HUES64 (cell line): ENCODE data around the gene PYHIN1.

Experiments
- H3K27ac ChIP-seq: 2 replicates; pipeline ENCODE4 v1.7.0; 2013; ENCODE audit warnings: low read depth, low read length, inconsistent platforms
- H3K27me3 ChIP-seq: 2 replicates; pipeline ENCODE4 v1.6.1; 2013; ENCODE audit warnings: mild to moderate bottlenecking, low read length; ENCODE audit not compliant: insufficient read depth
- H3K36me3 ChIP-seq: 2 replicates; pipeline ENCODE4 v1.6.1; 2013; ENCODE audit warnings: mild to moderate bottlenecking, low read length; ENCODE audit not compliant: insufficient read depth
- H3K4me1 ChIP-seq: 2 replicates; pipeline ENCODE4 v1.6.1; 2013; ENCODE audit warnings: mild to moderate bottlenecking, low read length, moderate library complexity; ENCODE audit not compliant: insufficient read depth
- H3K4me3 ChIP-seq: 2 replicates; pipeline ENCODE4 v1.5.1; 2013; ENCODE audit warnings: mild to moderate bottlenecking, low read length, moderate library complexity
- H3K9ac ChIP-seq: 2 replicates; pipeline ENCODE4 v1.6.1; 2013; ENCODE audit warnings: mild to moderate bottlenecking, low read depth, low read length
- H3K9me3 ChIP-seq: 2 replicates; pipeline ENCODE4 v1.6.1; 2013; ENCODE audit warnings: low read depth, low read length; ENCODE audit not compliant: insufficient read depth
- WGBS: fragments of 150-250, 120-280 bp; methylation state at CpG from one replicate; pipeline ENCODE4 v1.1.7; 2013; ENCODE audit warnings: missing lambda C conversion rate; 5-methylcytosine and 5-hydroxymethylcytosine counted together

Gene PYHIN1

GRCh38 chr1:158943059-158943458 is 11.7 kb downstream of the PYHIN1 start:
- Histone ChIP-seq H3K4me1 (no peaks in the 10 kb centered on the region), H3K36me3 (no peaks in the 10 kb centered on the region), H3K27ac (no peak overlapping the region), H3K9me3 (no peaks in the 10 kb centered on the region), H3K9ac (no peak overlapping the region), H3K4me3 (no peak overlapping the region), H3K27me3 (no peaks in the 10 kb centered on the region)
- WGBS = 94% methylated on average over 1 of the region's 1 CpG

GRCh38 chr1:158945061-158945460 is 13.7 kb downstream of the PYHIN1 start:
- no peak overlapping the region for H3K9ac ChIP-seq
- H3K9me3 ChIP-seq = no peaks in the 10 kb centered on the region
- H3K4me3 ChIP-seq = no peak overlapping the region
- no peaks in the 10 kb centered on the region for H3K4me1 ChIP-seq
- 86% methylated on average over 1 of the region's 2 CpGs for WGBS
- H3K27me3 ChIP-seq = no peaks in the 10 kb centered on the region
- no peaks in the 10 kb centered on the region for H3K36me3 ChIP-seq
- H3K27ac ChIP-seq = no peak overlapping the region

GRCh38 chr1:158946785-158947184 is 15.4 kb downstream of the PYHIN1 start:
- Histone ChIP-seq H3K36me3 (no peaks in the 10 kb centered on the region), H3K9me3 (no peaks in the 10 kb centered on the region), H3K27me3 (no peaks in the 10 kb centered on the region), H3K4me3 (no peak overlapping the region), H3K4me1 (no peaks in the 10 kb centered on the region), H3K9ac (no peak overlapping the region), H3K27ac (no peak overlapping the region)

DNA sequence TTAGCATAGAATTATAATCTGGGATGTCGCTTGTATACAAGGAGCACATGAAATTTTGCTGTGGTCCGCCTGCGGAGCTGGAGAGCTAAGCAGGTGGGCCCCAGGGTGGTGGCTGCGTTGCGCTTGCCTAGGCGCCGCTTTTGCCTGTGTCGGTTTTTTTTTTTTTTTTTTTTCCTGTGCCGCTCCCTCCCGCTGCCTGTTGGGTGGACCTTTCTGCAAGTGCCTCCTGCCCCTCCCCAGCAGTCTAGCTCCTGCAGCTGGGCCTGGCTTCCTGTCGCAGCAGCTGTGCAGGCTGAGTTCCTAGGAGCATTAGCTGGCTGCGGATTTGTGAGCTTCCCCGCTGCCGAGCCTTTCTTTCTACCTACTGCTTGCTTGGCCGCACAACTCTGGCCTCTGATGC is 20.6 kb downstream of the PYHIN1 start:
- Histone ChIP-seq H3K27ac (no peak overlapping the region), H3K9ac (no peak overlapping the region), H3K4me1 (no peaks in the 10 kb centered on the region), H3K27me3 (no peaks in the 10 kb centered on the region), H3K9me3 (peaks cover 9% of the 10 kb centered on the region), H3K36me3 (no peaks in the 10 kb centered on the region), H3K4me3 (no peak overlapping the region)
- 75% methylated on average over 15 of the region's 15 CpGs for WGBS

DNA sequence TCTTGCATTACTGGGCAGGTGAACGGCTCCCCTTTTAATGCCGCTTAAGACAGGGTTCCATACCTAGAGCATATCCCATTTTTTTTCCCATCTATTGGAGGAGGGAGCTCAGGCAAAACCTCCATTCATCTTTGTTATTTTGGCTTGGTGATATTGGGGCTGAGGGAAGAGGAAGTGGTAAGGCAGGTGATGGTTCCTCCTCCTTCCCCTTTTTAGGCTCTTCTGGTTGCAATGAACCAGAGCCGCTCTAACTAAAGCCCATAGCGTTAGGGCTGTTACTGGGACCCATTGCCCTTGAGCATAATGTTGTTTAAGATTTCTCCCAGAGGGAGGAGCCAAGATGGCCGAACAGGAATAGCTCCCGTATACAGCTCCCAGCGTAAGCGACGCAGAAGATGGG is 21.1 kb downstream of the PYHIN1 start:
- peaks cover 9% of the 10 kb centered on the region for H3K9me3 ChIP-seq
- no peak overlapping the region for H3K4me3 ChIP-seq
- H3K4me1 ChIP-seq = no peaks in the 10 kb centered on the region
- WGBS = 99% methylated on average over 8 of the region's 9 CpGs
- H3K27me3 ChIP-seq = no peaks in the 10 kb centered on the region
- H3K36me3 ChIP-seq = no peaks in the 10 kb centered on the region
- no peak overlapping the region for H3K9ac ChIP-seq
- no peak overlapping the region for H3K27ac ChIP-seq

DNA sequence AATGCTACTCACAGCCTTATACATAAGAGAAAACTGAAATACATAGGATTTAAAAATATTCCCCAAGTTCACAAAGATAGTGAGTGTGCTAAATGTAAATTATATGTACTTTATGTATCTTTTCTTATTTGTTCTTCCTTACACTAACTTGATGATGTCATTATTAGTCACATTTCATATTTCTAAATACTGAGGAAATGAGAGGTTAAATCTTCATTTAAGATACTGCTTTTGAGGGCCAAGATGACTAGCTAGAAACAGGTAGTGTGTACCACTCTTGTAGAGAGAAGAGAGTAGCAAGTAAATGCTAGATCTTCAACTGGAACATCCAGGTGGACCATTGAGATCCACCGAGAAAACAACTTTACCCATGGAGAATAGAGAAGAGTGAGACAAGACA is 29.8 kb downstream of the PYHIN1 start:
- Histone ChIP-seq H3K4me1 (no peaks in the 10 kb centered on the region), H3K27me3 (no peaks in the 10 kb centered on the region), H3K27ac (no peak overlapping the region), H3K4me3 (no peak overlapping the region), H3K9me3 (no peaks in the 10 kb centered on the region), H3K9ac (no peak overlapping the region), H3K36me3 (no peaks in the 10 kb centered on the region)
- 93% methylated on average over 1 of the region's 1 CpG for WGBS

DNA sequence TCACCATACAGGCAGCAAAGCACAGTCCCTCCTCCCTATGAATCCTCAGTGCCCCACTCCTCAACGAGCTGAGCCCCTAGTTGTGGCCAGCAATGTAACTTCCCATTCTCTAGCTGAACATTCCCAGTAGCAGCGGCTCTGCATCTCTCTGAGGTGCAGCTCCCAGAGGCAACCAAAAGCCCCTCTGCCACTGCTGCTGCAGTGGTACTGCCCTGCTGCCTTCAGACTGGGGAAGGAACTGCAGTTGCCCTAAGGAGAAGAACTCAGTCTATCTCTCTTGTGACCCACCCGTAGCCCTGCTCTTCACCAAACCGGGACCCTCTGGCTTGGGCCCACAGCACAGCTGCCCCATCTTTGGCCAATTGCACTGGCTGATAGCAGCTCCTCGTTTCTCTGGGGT is 31.6 kb downstream of the PYHIN1 start:
- Histone ChIP-seq H3K4me1 (no peaks in the 10 kb centered on the region), H3K9ac (no peak overlapping the region), H3K36me3 (no peaks in the 10 kb centered on the region), H3K27ac (no peak overlapping the region), H3K9me3 (no peaks in the 10 kb centered on the region), H3K27me3 (no peaks in the 10 kb centered on the region), H3K4me3 (no peak overlapping the region)
- 65% methylated on average over 5 of the region's 5 CpGs for WGBS

- no peak overlapping the region for H3K4me3 ChIP-seq
- 92% methylated on average over 3 of the region's 3 CpGs for WGBS
- H3K27ac ChIP-seq = no peak overlapping the region
- H3K9ac ChIP-seq = no peak overlapping the region
- H3K9me3 ChIP-seq = no peaks in the 10 kb centered on the region
- no peaks in the 10 kb centered on the region for H3K36me3 ChIP-seq
- H3K4me1 ChIP-seq = no peaks in the 10 kb centered on the region
- H3K27me3 ChIP-seq = no peaks in the 10 kb centered on the region
These were observed 37.8 kb downstream of the PYHIN1 start for GRCh38 chr1:158969166-158969565.

DNA sequence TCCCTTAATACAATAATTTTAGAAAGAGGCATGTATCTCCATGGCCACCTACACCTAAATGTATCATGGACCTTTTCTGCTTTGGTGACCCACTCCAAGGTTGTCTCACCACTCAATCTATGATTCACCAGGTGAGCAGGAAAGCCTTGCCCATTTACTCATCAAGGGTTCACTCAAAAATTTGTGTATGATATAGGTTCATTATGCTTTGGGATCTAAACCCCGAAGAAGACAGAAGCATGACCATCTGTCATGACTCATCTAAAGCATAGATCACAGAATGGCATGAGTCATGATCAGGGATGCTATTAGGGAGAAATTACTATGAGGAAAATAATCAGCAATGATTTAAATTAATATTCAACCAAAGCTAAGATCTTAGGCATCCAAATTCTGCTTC is 38.5 kb downstream of the PYHIN1 start:
- WGBS = 100% methylated on average over 1 of the region's 1 CpG
- Histone ChIP-seq H3K4me3 (no peak overlapping the region), H3K9me3 (no peaks in the 10 kb centered on the region), H3K36me3 (no peaks in the 10 kb centered on the region), H3K4me1 (no peaks in the 10 kb centered on the region), H3K27ac (no peak overlapping the region), H3K9ac (no peak overlapping the region), H3K27me3 (no peaks in the 10 kb centered on the region)

GRCh38 chr1:158972841-158973240 is 41.5 kb downstream of the PYHIN1 start:
- H3K27ac ChIP-seq = no peak overlapping the region
- no peak overlapping the region for H3K4me3 ChIP-seq
- no peaks in the 10 kb centered on the region for H3K27me3 ChIP-seq
- H3K9me3 ChIP-seq = no peaks in the 10 kb centered on the region
- H3K4me1 ChIP-seq = no peaks in the 10 kb centered on the region; the same call in 1 of the 2 replicates
- no peak overlapping the region for H3K9ac ChIP-seq
- H3K36me3 ChIP-seq = no peaks in the 10 kb centered on the region

GRCh38 chr1:158976219-158976618 is 44.9 kb downstream of the PYHIN1 start:
- no peaks in the 10 kb centered on the region for H3K36me3 ChIP-seq
- no peak overlapping the region for H3K27ac ChIP-seq
- H3K9ac ChIP-seq = no peak overlapping the region
- WGBS = 32% methylated on average over 4 of the region's 4 CpGs
- no peaks in the 10 kb centered on the region; the same call in 1 of the 2 replicates for H3K4me1 ChIP-seq
- H3K4me3 ChIP-seq = no peak overlapping the region
- H3K27me3 ChIP-seq = no peaks in the 10 kb centered on the region
- H3K9me3 ChIP-seq = peaks cover 7% of the 10 kb centered on the region; the same call in 1 of the 2 replicates

DNA sequence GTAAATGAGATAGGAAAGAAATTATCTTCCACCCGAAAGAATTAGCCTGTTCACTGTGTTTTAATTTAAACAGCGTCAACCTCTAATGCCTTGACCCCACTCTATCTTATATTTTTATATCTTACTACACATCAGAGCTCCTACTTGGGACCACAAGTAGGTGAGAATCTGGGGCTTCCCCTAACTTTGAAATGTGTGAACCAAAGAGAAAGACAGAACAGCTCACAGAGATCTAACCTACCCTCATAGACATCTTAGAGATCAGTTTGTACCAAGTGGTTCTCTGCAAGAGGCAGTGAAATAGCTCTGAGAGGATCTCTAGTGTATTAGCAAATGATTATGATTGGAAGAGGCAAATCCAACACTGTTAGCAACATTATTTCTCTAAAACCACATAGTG is 47.4 kb downstream of the PYHIN1 start:
- Histone ChIP-seq H3K4me3 (no peak overlapping the region), H3K9me3 (peaks cover 13% of the 10 kb centered on the region; the same call in 1 of the 2 replicates), H3K27me3 (no peaks in the 10 kb centered on the region), H3K27ac (no peak overlapping the region), H3K36me3 (no peaks in the 10 kb centered on the region), H3K9ac (no peak overlapping the region), H3K4me1 (no peaks in the 10 kb centered on the region; the same call in 1 of the 2 replicates)
- WGBS = 46% methylated on average over 2 of the region's 2 CpGs
